ENCODE measurements around the gene MLKL. TPM values are rescaled to one million over a fixed set of nuclear protein-coding genes. Genes with fewer than 3 reads are reported as not detected.
A peak's percentile ranks its signal among the peaks of the same experiment; 100 is the strongest.
"Not testable (repeated sequence)": the region's sequence is repeated elsewhere in the genome, so short reads cannot be mapped to it uniquely, and the experiment has no call there.

The MLKL gene
- total RNA-seq, 1 experiment from 2014 or later, result 4.3 TPM

- H3K27ac Mint-ChIP-seq; H3K27me3 Mint-ChIP-seq (ENCODE audit: low read depth); H3K4me3 Mint-ChIP-seq; DNase-seq (ENCODE audit: low spot score); ATAC-seq; H3K9me3 Mint-ChIP-seq; POLR2A ChIA-PET: not testable (repeated sequence)
- H3K36me3 Mint-ChIP-seq, result peaks cover 15% of the 10 kb centered on the region
- CTCF ChIA-PET, result interaction anchor here (2.7 kb wide), 2 partner anchors 10 to 194 kb away, joined by 26 to 35 read pairs; no protein-coding TSS in a partner anchor
- TF ChIP-seq ZNF121 (CRISPR knock-in tag; IDR thresholded peaks at IDR 0.05), result peak; percentile 64
- H3K4me1 Mint-ChIP-seq, result peaks cover 17% of the 10 kb centered on the region
Observed at GRCh38 chr16:74668877-74669276, 31.8 kb downstream of the MLKL start.

GRCh38 chr16:74667255-74667700 is 33.4 kb downstream of the MLKL start:
- peak overlapping the region; percentile 85 for H3K4me3 Mint-ChIP-seq
- peaks cover 5% of the 10 kb centered on the region for H3K9me3 Mint-ChIP-seq
- H3K36me3 Mint-ChIP-seq, result peaks cover 31% of the 10 kb centered on the region
- CTCF ChIA-PET, result interaction anchor here (0.7 to 2.7 kb wide), 16 partner anchors 12 to 360 kb away, joined by 3 to 35 read pairs (median 6); partner anchors contain the start of genes FA2H and MLKL
- POLR2A ChIA-PET, result interaction anchor here (0.6 to 2.1 kb wide), 13 partner anchors 11 to 445 kb away, joined by 3 to 8 read pairs (median 5); partner anchors contain the start of genes GLG1 and MLKL
- peaks cover 17% of the 10 kb centered on the region for H3K4me1 Mint-ChIP-seq
- peak overlapping the region; percentile 93 for H3K27ac Mint-ChIP-seq
- ATAC-seq (peak; percentile 23), DNase-seq (ENCODE audit: low spot score) (peak; percentile 60)
- H3K27me3 Mint-ChIP-seq (ENCODE audit: low read depth), result peaks cover 4% of the 10 kb centered on the region
- no peak for TF ChIP-seq ELF4 (CRISPR knock-in tag; IDR thresholded peaks at IDR 0.05; ENCODE audit: low read depth)
- TF ChIP-seq TP53 (CRISPR knock-in tag; IDR thresholded peaks at IDR 0.05), result no peak
- TF ChIP-seq, protein P1, sequence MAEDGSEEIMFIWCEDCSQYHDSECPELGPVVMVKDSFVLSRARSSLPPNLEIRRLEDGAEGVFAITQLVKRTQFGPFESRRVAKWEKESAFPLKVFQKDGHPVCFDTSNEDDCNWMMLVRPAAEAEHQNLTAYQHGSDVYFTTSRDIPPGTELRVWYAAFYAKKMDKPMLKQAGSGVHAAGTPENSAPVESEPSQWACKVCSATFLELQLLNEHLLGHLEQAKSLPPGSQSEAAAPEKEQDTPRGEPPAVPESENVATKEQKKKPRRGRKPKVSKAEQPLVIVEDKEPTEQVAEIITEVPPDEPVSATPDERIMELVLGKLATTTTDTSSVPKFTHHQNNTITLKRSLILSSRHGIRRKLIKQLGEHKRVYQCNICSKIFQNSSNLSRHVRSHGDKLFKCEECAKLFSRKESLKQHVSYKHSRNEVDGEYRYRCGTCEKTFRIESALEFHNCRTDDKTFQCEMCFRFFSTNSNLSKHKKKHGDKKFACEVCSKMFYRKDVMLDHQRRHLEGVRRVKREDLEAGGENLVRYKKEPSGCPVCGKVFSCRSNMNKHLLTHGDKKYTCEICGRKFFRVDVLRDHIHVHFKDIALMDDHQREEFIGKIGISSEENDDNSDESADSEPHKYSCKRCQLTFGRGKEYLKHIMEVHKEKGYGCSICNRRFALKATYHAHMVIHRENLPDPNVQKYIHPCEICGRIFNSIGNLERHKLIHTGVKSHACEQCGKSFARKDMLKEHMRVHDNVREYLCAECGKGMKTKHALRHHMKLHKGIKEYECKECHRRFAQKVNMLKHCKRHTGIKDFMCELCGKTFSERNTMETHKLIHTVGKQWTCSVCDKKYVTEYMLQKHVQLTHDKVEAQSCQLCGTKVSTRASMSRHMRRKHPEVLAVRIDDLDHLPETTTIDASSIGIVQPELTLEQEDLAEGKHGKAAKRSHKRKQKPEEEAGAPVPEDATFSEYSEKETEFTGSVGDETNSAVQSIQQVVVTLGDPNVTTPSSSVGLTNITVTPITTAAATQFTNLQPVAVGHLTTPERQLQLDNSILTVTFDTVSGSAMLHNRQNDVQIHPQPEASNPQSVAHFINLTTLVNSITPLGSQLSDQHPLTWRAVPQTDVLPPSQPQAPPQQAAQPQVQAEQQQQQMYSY (CRISPR knock-in tag; IDR thresholded peaks at IDR 0.05), result no peak
- no peak for TF ChIP-seq KAT7 (CRISPR knock-in tag; IDR thresholded peaks at IDR 0.05; ENCODE audit: borderline replicate concordance)
- no peak for TF ChIP-seq GABPB1 (CRISPR knock-in tag; IDR thresholded peaks at IDR 0.05)
- TF ChIP-seq ATF1 (CRISPR knock-in tag; IDR thresholded peaks at IDR 0.05), result no peak
- TF ChIP-seq GTF2I (CRISPR knock-in tag; conservative IDR thresholded peaks at IDR 0.05), result no peak
- TF ChIP-seq ZNF232 (CRISPR knock-in tag; IDR thresholded peaks at IDR 0.05), result 0 out of 2 replicates have a peak, but pooled peaks have one; percentile 24

DNA sequence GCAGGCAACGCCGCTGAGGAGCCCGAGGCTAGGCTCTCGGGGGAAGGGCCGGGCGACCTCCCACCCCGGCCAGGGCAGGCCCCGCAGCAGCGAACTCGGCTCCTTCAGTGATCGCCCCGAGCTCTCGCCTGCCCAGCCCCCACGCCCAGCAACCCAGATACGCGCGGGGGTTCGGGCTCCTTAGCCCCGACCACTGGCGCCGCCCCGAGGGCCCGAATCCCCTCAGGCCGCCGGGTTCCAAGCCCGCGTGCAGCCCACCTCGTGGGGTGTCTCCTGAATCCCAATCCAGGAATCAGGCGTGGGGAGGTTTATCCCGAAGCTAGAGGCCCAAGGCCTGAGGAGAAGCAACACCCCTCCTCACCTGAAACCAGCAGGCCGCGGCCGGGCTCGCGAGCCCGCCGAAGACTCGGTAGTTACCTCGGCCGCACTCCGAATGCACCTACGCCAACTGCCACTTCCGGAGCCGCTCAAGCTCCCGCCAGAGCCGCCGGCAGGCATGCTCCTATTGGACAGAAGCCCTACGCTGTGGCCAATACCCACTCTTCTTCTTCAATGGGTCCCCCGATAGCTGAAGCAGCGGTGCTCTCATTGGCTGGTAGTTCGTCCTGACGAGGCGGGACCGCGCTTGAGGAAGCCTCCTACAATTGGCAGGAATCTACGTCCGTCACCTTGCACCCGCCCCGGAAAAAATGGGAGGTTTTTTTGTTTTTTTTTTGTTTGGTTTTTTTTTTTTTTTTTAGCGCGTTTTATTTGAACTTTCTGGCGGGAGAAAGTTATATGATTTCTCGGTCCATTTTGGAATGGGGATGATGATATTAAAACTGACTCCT is 34.0 kb downstream of the MLKL start, which contains the start of gene RFWD3:
TSS of gene RFWD3 (minus strand) at position 453 of the 830 bp plus-strand sequence. CDS start 5,428 bp downstream, outside the sequence.
- peak within 1 kb of the TSS; percentile 85 for H3K4me3 Mint-ChIP-seq
- ChIA-PET POLR2A (interaction anchor here (0.5 to 2.1 kb wide), 14 partner anchors 11 to 776 kb away, joined by 3 to 8 read pairs (median 4); partner anchors contain the start of genes GLG1 and MLKL), CTCF (interaction anchor here (0.6 to 2.7 kb wide), 15 partner anchors 12 to 360 kb away, joined by 3 to 35 read pairs (median 6); partner anchors contain the start of genes FA2H and MLKL)
- H3K27me3 Mint-ChIP-seq (ENCODE audit: low read depth), result peaks cover 4% of the 10 kb centered on the region
- DNase-seq (ENCODE audit: low spot score) (peak; percentile 96), ATAC-seq (peak; percentile 99)
- peak within 1 kb of the TSS; percentile 93 for H3K27ac Mint-ChIP-seq
- H3K9me3 Mint-ChIP-seq, result peaks cover 5% of the 10 kb centered on the region
- H3K4me1 Mint-ChIP-seq, result peaks cover 17% of the 10 kb centered on the region
- peaks cover 37% of the 10 kb centered on the region for H3K36me3 Mint-ChIP-seq
- TF ChIP-seq SP1 (CRISPR knock-in tag; conservative IDR thresholded peaks at IDR 0.05) (peak; percentile 68; the same call in 1 of the 2 replicates), ZNF416 (CRISPR knock-in tag; IDR thresholded peaks at IDR 0.05) (no peak), JAZF1 (CRISPR knock-in tag; IDR thresholded peaks at IDR 0.05) (no peak), SMAD3 (CRISPR knock-in tag; IDR thresholded peaks at IDR 0.05; ENCODE audit: borderline replicate concordance) (no peak), ESRRA (CRISPR knock-in tag; IDR thresholded peaks at IDR 0.05; ENCODE audit: borderline replicate concordance) (peak; percentile 41; the same call in 1 of the 2 replicates), PREB (CRISPR knock-in tag; IDR thresholded peaks at IDR 0.05; ENCODE audit: borderline replicate concordance) (no peak), KAT7 (CRISPR knock-in tag; IDR thresholded peaks at IDR 0.05; ENCODE audit: borderline replicate concordance) (0 out of 2 replicates have a peak, but pooled peaks have one; percentile 34), ATF1 (CRISPR knock-in tag; IDR thresholded peaks at IDR 0.05) (no peak), GRHL2 (CRISPR knock-in tag; IDR thresholded peaks at IDR 0.05; ENCODE audit: insufficient replicate concordance, severe bottlenecking) (no peak)
- TF ChIP-seq, protein P2, sequence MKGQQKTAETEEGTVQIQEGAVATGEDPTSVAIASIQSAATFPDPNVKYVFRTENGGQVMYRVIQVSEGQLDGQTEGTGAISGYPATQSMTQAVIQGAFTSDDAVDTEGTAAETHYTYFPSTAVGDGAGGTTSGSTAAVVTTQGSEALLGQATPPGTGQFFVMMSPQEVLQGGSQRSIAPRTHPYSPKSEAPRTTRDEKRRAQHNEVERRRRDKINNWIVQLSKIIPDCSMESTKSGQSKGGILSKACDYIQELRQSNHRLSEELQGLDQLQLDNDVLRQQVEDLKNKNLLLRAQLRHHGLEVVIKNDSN (CRISPR knock-in tag; IDR thresholded peaks at IDR 0.05), result 0 out of 2 replicates have a peak, but pooled peaks have one; percentile 15
- TF ChIP-seq, protein P3, sequence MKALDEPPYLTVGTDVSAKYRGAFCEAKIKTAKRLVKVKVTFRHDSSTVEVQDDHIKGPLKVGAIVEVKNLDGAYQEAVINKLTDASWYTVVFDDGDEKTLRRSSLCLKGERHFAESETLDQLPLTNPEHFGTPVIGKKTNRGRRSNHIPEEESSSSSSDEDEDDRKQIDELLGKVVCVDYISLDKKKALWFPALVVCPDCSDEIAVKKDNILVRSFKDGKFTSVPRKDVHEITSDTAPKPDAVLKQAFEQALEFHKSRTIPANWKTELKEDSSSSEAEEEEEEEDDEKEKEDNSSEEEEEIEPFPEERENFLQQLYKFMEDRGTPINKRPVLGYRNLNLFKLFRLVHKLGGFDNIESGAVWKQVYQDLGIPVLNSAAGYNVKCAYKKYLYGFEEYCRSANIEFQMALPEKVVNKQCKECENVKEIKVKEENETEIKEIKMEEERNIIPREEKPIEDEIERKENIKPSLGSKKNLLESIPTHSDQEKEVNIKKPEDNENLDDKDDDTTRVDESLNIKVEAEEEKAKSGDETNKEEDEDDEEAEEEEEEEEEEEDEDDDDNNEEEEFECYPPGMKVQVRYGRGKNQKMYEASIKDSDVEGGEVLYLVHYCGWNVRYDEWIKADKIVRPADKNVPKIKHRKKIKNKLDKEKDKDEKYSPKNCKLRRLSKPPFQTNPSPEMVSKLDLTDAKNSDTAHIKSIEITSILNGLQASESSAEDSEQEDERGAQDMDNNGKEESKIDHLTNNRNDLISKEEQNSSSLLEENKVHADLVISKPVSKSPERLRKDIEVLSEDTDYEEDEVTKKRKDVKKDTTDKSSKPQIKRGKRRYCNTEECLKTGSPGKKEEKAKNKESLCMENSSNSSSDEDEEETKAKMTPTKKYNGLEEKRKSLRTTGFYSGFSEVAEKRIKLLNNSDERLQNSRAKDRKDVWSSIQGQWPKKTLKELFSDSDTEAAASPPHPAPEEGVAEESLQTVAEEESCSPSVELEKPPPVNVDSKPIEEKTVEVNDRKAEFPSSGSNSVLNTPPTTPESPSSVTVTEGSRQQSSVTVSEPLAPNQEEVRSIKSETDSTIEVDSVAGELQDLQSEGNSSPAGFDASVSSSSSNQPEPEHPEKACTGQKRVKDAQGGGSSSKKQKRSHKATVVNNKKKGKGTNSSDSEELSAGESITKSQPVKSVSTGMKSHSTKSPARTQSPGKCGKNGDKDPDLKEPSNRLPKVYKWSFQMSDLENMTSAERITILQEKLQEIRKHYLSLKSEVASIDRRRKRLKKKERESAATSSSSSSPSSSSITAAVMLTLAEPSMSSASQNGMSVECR (CRISPR knock-in tag; IDR thresholded peaks at IDR 0.05; ENCODE audit: borderline replicate concordance), result peak; percentile 90

Data from WTC11 (cell line).